Activated effector memory CD4-positive, alpha-beta T cell treated with Interleukin-2 at 50 U/mL for 16 hours (primary cell): ENCODE measurements around the gene TDRD6.

Experiments
- DNase-seq: peaks from one replicate; pipeline ENCODE4 v3.0.0-alpha.2; 2020

The TDRD6 gene

GRCh38 chr6:46748940-46749503 is 61.3 kb downstream of the TDRD6 start:
- no peak for DNase-seq

- no peak for DNase-seq
Observed at GRCh38 chr6:46749731-46750130, 62.0 kb downstream of the TDRD6 start.

- no peak for DNase-seq
Observed at GRCh38 chr6:46751658-46752057, 64.0 kb downstream of the TDRD6 start.
